SJSA1 (cell line): ENCODE data around the gene EGLN1. TPM values are rescaled to one million over a fixed set of nuclear protein-coding genes. Genes with fewer than 3 reads are reported as not detected.
A peak's percentile ranks its signal among the peaks of the same experiment; 100 is the strongest.
"Not testable (repeated sequence)": the region's sequence is repeated elsewhere in the genome, so short reads cannot be mapped to it uniquely, and the experiment has no call there.

Experiments used
- DNase-seq, 2 experiments: peaks; one replicate each; pipeline ENCODE4 v3.0.0-alpha.2; 2015 to 2020; ENCODE audit warnings: low spot score in 2 of 2, low read depth in 1 of 2
- H3K27ac ChIP-seq: fragments of 250-450 bp; sonication (Bioruptor Pico); 2 replicates; pipeline ENCODE4 v1.5.1; 2020; ENCODE audit warnings: mild to moderate bottlenecking, moderate library complexity
- H3K27me3 ChIP-seq: fragments of 250-450 bp; sonication (Bioruptor Pico); replicated peaks from 2 replicates; pipeline ENCODE4 v1.5.1; 2020; ENCODE audit warnings: mild to moderate bottlenecking, moderate library complexity
- H3K36me3 ChIP-seq: fragments of 250-450 bp; sonication (Bioruptor Pico); 2 replicates; pipeline ENCODE4 v1.5.1; 2020; ENCODE audit warnings: mild to moderate bottlenecking
- H3K4me1 ChIP-seq: fragments of 250-450 bp; sonication (Bioruptor Pico); replicated peaks from 2 replicates; pipeline ENCODE4 v1.6.1; 2021; ENCODE audit warnings: mild to moderate bottlenecking
- H3K4me3 ChIP-seq: fragments of 250-450 bp; sonication (Bioruptor Pico); 2 replicates; pipeline ENCODE4 v1.5.1; 2020; ENCODE audit warnings: mild to moderate bottlenecking
- H3K9me3 ChIP-seq: fragments of 250-450 bp; sonication (Bioruptor Pico); replicated peaks from 2 replicates; pipeline ENCODE4 v1.5.1; 2020; ENCODE audit warnings: mild to moderate bottlenecking
- total RNA-seq: library from RNA; depleted of rRNA; stranded (reverse); fragments of >200 nt; shearing (Covaris generic); gene quantifications from 2 replicates; pipeline ENCODE4 v1.2.3, GENCODE V29; 2014

The EGLN1 gene
- total RNA-seq, 1 experiment from 2014 or later: 22.2 TPM

DNA sequence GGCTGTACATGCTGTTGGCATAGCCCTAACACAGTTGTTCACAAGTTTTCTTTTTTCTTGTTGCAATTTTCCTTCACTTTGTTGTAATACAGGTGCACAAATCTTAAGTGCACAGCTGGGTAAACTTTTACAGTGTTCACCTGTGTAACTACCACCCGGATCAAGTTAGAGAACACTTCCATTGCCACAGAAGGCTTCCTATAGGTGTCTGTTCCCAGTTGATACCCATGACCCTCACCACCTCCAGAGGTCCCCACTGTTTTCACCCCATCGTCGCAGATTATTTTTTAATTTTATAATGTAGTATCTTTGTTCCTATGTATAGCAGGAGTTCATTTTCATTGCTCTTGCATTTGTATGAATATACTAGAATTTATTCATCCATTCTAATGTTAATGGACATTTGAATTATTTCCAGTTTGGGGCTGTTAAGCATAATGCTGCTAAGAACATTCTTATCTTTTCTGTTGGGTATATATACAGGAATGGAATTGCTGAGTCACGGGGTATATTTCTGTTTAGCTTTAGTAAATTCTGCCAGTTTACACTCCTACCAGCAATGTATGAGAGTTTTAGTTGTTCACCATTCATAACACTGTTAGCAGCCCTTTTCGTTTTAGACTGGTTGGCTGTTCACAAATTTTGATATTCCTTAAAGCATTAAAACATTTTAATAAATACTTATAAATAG lies 67.6 kb downstream of the EGLN1 start:
- H3K27ac ChIP-seq: no peak overlapping the region
- H3K4me1 ChIP-seq: no peaks in the 10 kb centered on the region
- DNase-seq: no peak
- H3K9me3 ChIP-seq: no peaks in the 10 kb centered on the region; the same call in 1 of the 2 replicates
- H3K4me3 ChIP-seq: no peak overlapping the region
- H3K27me3 ChIP-seq: no peaks in the 10 kb centered on the region
- peaks cover 34% of the 10 kb centered on the region for H3K36me3 ChIP-seq

- Histone ChIP-seq H3K36me3 (peaks cover 45% of the 10 kb centered on the region), H3K4me1 (no peaks in the 10 kb centered on the region), H3K4me3 (no peak overlapping the region), H3K27ac (no peak overlapping the region), H3K27me3 (no peaks in the 10 kb centered on the region), H3K9me3 (no peaks in the 10 kb centered on the region; the same call in 1 of the 2 replicates)
- DNase-seq: no peak
These were observed 69.0 kb downstream of the EGLN1 start for GRCh38 chr1:231353086-231353485.

GRCh38 chr1:231351816-231352215 lies 70.3 kb downstream of the EGLN1 start:
- Histone ChIP-seq H3K4me1 (no peaks in the 10 kb centered on the region), H3K27me3 (no peaks in the 10 kb centered on the region), H3K4me3 (no peak overlapping the region), H3K9me3 (no peaks in the 10 kb centered on the region; the same call in 1 of the 2 replicates), H3K27ac (no peak overlapping the region), H3K36me3 (peaks cover 54% of the 10 kb centered on the region)
- DNase-seq: no peak

GRCh38 chr1:231348856-231349255 lies 73.2 kb downstream of the EGLN1 start:
- DNase-seq, H3K4me3 ChIP-seq, H3K27ac ChIP-seq, H3K27me3 ChIP-seq, H3K4me1 ChIP-seq, H3K9me3 ChIP-seq: not testable (repeated sequence)
- peaks cover 57% of the 10 kb centered on the region for H3K36me3 ChIP-seq

GRCh38 chr1:231348442-231348841 lies 73.6 kb downstream of the EGLN1 start:
- DNase-seq: no peak
- Histone ChIP-seq H3K4me3 (no peak overlapping the region), H3K27me3 (no peaks in the 10 kb centered on the region), H3K4me1 (no peaks in the 10 kb centered on the region), H3K27ac (no peak overlapping the region), H3K9me3 (no peaks in the 10 kb centered on the region), H3K36me3 (peaks cover 61% of the 10 kb centered on the region)

DNA sequence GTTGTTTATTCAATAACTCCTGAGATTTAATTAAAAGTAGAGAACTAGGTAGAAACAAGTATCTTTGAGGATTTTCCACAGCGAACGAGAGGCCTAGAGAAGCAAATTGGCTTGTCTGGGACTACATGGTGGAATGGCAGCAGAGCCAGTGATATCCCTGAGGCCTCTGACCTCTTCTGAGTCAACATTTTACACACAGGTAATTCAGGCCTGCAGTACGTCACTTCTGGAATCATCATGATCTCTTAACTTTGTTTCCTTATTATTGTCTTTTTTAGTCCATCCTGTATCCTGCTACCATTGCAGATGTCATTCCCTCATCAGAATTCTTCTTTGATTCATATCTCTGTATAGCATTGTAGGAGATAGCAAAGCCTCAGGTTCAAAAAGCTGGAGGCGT lies 74.1 kb downstream of the EGLN1 start:
- Histone ChIP-seq H3K9me3 (no peaks in the 10 kb centered on the region), H3K27me3 (no peaks in the 10 kb centered on the region), H3K36me3 (peaks cover 61% of the 10 kb centered on the region), H3K4me3 (no peak overlapping the region), H3K27ac (no peak overlapping the region), H3K4me1 (no peaks in the 10 kb centered on the region)
- no peak for DNase-seq

DNA sequence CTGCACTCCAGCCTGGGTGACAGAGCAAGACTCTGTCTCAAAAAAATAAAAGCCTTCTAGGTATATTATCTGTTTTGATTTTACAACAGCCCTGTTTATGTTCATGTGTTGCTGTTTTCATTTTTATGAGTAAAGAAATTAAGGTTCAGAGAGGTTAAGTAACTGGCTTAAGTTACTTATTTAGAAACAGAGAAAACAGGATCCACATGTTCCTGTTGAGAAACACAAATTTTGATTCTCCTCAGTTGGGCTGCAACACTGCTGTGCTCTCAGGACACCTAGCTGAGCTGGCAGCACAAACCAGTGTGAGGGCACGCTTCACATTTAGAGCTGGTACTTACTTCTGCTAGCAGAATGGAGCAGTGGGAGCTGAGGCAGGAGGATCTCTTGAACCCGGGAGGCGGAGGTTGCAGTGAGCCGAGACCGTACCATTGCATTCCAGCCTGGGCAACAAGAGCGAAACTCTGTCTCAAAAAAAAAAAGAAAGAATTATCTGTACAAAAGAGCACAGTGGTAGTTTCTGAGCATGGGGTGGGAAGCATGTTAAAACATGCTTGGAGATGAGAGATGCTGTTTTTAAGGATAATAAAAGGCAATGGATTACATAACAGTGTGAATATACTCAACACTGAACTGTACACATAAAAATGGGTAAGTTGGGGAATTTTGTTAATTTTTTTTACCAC lies 81.6 kb downstream of the EGLN1 start:
- no peaks in the 10 kb centered on the region for H3K9me3 ChIP-seq
- peaks cover 22% of the 10 kb centered on the region for H3K4me1 ChIP-seq
- no peaks in the 10 kb centered on the region for H3K27me3 ChIP-seq
- no peak overlapping the region for H3K4me3 ChIP-seq
- peaks cover 50% of the 10 kb centered on the region for H3K36me3 ChIP-seq
- DNase-seq: no peak
- no peak overlapping the region for H3K27ac ChIP-seq

DNA sequence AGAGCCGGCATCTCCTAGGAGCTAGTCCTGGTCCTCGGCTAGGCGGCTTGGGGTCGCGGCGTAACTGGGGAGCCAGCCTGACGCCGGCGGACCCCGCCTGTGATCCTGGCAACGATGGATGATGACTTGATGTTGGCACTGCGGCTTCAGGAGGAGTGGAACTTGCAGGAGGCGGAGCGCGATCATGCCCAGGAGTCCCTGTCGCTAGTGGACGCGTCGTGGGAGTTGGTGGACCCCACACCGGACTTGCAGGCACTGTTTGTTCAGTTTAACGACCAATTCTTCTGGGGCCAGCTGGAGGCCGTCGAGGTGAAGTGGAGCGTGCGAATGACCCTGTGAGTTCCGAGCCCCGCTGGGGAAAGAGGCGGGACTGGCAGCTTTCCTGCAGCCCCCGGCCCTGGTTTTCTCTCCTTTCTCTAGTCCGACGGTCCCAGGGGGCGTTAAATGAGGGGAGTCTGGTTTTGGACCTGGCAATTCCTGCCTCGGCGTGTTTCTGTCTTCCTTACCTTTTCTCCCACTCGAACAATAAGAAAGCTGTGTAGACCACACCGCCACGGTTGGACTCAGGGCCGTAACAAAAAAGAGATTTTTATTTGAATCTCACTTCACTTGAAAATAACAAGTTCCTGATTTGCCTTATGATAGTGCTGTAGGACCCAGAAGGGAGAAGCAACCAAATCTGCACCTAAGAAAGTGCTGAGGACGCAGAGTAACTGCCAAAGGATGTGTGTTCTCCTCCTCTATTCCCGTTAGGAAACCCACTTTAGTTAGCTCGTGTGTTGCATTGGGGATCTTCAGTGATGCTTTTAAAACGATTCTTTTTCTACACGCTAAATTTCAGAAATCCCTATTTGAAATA lies 83.6 kb downstream of the EGLN1 start, which contains the start of gene SPRTN:
Gene SPRTN, plus strand, starts transcription at position 24 of the 859 bp plus-strand sequence. Its CDS starts 91 bp downstream, at position 115.
- peak in 1 of 2 experiments; percentile 47 for DNase-seq
- Histone ChIP-seq H3K9me3 (no peaks in the 10 kb centered on the region), H3K27me3 (no peaks in the 10 kb centered on the region), H3K27ac (peak within 1 kb of the TSS; percentile 94), H3K4me1 (peaks cover 36% of the 10 kb centered on the region), H3K36me3 (peaks cover 58% of the 10 kb centered on the region), H3K4me3 (peak within 1 kb of the TSS; percentile 65)

DNA sequence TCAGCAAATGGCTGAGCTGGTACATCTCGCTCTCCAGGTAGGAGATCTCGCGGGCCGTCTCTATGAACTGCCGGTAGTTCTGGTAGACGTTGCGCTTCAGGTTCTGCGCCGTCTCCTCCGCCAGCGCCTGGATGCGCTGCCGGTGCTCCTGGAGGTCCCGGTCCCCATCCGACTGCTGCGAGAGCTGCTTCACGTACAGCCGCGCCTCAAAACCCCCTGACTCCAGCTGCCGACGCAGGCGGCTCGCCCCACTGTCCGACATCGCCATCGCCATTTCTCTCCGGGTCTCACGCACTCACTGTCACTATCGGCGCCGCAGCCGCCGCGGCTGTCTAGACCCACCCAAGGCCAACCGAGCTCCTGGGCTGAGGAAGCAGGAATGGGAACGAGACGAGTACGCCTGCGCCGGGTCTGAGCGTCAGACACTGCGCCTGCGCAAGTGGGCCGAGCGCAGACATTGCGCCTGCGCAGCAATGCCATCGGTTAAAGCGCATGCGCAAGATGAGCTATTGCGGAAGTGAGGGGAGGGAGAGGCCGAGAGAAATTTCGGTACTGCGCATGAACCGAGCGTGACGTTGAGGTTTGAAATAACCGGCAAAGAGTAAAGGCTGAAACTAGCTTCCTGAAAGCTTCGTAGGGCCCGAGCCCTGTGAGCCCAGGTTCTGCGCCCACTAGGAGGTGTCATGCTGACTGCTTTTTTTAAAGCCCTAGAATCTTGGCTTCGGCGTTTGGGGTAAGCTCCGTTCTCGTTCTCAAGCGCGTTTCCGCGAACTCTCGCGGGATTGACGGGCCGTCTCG lies 84.4 kb downstream of the EGLN1 start, which contains the start of gene EXOC8:
Gene EXOC8, minus strand, starts transcription at position 381 of the 798 bp plus-strand sequence. Its CDS starts 107 bp downstream, at position 274.
- Histone ChIP-seq H3K27me3 (no peaks in the 10 kb centered on the region), H3K9me3 (no peaks in the 10 kb centered on the region), H3K36me3 (peaks cover 59% of the 10 kb centered on the region), H3K27ac (peak within 1 kb of the TSS; percentile 94), H3K4me1 (peaks cover 36% of the 10 kb centered on the region), H3K4me3 (peak within 1 kb of the TSS; percentile 65)
- DNase-seq: peak; percentile 94 to 99

GRCh38 chr1:231337043-231337471 lies 85.0 kb downstream of the EGLN1 start:
- peak overlapping the region; percentile 94 for H3K27ac ChIP-seq
- no peaks in the 10 kb centered on the region for H3K9me3 ChIP-seq
- peaks cover 54% of the 10 kb centered on the region for H3K36me3 ChIP-seq
- H3K27me3 ChIP-seq: no peaks in the 10 kb centered on the region
- H3K4me3 ChIP-seq: peak overlapping the region; percentile 65
- no peak for DNase-seq
- H3K4me1 ChIP-seq: peaks cover 36% of the 10 kb centered on the region

- Histone ChIP-seq H3K36me3 (peaks cover 43% of the 10 kb centered on the region), H3K27ac (no peak overlapping the region), H3K4me3 (peak overlapping the region; percentile 65), H3K4me1 (peaks cover 36% of the 10 kb centered on the region), H3K9me3 (no peaks in the 10 kb centered on the region), H3K27me3 (no peaks in the 10 kb centered on the region)
- DNase-seq: no peak
These were observed 86.2 kb downstream of the EGLN1 start for GRCh38 chr1:231335663-231336602.

- Histone ChIP-seq H3K9me3 (no peaks in the 10 kb centered on the region), H3K27me3 (no peaks in the 10 kb centered on the region), H3K36me3 (peaks cover 36% of the 10 kb centered on the region), H3K4me3 (no peak overlapping the region), H3K27ac (no peak overlapping the region), H3K4me1 (peaks cover 36% of the 10 kb centered on the region)
- DNase-seq: no peak
These were observed 87.1 kb downstream of the EGLN1 start for GRCh38 chr1:231334952-231335351.
